Measurements from ENCODE around the gene ARHGAP11A.

DNA sequence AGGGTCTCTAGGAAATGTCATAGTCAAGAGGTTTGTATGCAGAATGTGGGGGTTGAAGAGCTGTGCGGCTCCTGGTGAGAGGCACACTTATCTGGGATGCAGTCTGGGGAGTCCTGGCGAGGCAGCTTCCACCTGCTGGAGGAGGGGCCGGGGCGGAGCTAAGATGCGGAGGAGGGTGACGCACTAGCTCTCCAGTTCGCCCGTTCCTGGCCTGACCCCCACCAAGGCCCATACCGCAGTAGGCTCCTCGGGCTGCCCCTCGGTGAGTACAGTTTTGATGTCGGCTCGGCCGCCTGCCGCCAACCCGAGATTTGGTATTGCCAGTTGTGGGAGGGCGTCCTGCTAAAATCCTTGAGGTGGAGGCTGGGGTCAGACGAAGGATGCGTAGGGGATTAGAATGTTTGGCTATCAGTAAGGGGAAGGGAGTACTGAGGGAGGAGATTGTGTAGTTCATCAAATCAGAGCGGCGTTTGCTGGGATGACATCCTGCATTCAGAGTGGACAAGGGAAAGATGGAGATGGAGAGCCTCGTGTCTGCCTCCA lies 26.3 kb downstream of the ARHGAP11A start, which contains the start of gene SCG5:
- no peak for TF ChIP-seq POLR2AphosphoS5 (IDR thresholded peaks at IDR 0.05; ENCODE audit: borderline replicate concordance, low read depth, low read length)
- TF ChIP-seq EZH2 (IDR thresholded peaks at IDR 0.05) = no peak
